Body of pancreas (tissue), 4 donors: ENCODE data around the gene MAML3.

Experiments
- POLR2A ChIP-seq, 3 donors: fragments of 450-650 bp; IDR thresholded peaks; one replicate each; pipeline ENCODE4 v1.6.1; 2016; ENCODE audit warnings: antibody characterized with exemption in 3 of 3, mild to moderate bottlenecking in 2 of 3
- TF ChIP-seq, protein P1 (sequence below), 7 experiments: fragments of 450-650 bp in 4 of 7; fragments of 200-600 bp in 3 of 7; sonication (generic) in 3 of 7; IDR thresholded peaks; one replicate each; pipeline ENCODE4 v1.5.1; 2016 to 2019; ENCODE audit warnings: antibody characterized with exemption in 7 of 7

DNA sequence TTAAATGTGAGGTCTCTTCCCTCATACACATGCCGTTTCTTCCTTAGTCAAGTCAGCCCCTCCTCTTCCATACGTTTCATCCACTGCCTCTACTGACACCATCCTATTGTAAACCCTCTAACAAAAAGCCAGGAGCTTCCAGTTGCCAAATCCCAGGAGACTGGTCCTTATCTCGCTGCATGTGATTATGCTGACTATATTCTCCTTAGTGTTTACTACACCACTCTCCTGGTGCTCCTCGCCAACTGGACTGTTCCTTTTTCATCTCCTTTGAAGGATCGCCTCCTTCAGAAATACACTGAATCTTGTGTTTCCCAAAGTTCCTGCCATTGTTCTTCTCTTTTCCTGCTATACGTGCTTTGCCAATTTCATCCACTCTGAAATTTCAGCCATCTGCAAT, 27.7 kb downstream of the MAML3 start:
- TF ChIP-seq, protein P1, sequence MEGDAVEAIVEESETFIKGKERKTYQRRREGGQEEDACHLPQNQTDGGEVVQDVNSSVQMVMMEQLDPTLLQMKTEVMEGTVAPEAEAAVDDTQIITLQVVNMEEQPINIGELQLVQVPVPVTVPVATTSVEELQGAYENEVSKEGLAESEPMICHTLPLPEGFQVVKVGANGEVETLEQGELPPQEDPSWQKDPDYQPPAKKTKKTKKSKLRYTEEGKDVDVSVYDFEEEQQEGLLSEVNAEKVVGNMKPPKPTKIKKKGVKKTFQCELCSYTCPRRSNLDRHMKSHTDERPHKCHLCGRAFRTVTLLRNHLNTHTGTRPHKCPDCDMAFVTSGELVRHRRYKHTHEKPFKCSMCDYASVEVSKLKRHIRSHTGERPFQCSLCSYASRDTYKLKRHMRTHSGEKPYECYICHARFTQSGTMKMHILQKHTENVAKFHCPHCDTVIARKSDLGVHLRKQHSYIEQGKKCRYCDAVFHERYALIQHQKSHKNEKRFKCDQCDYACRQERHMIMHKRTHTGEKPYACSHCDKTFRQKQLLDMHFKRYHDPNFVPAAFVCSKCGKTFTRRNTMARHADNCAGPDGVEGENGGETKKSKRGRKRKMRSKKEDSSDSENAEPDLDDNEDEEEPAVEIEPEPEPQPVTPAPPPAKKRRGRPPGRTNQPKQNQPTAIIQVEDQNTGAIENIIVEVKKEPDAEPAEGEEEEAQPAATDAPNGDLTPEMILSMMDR (IDR thresholded peaks at IDR 0.05): no peak
- TF ChIP-seq POLR2A (IDR thresholded peaks at IDR 0.05): no peak
